Liver (tissue), 9 donors: ENCODE measurements around the gene APBB1IP. TPM values are rescaled to one million over a fixed set of nuclear protein-coding genes. Genes with fewer than 3 reads are reported as not detected.

Source experiments
- DNase-seq: peaks from one replicate; pipeline ENCODE4 v3.0.0-alpha.2; 2017; ENCODE audit warnings: low spot score
- H3K27ac ChIP-seq, 2 donors: one replicate each; pipeline ENCODE4 v1.7.0; 2013; ENCODE audit warnings: inconsistent platforms in 2 of 2, low read length in 2 of 2, control low read depth in 1 of 2, low read depth in 1 of 2, mild to moderate bottlenecking in 1 of 2
- H3K27me3 ChIP-seq, 4 donors: one replicate each; pipeline versions ENCODE4 v1.6.1 to v1.7.0; 2013; ENCODE audit warnings: low read length in 3 of 4, inconsistent platforms in 1 of 4, mild to moderate bottlenecking in 1 of 4, moderate library complexity in 1 of 4; ENCODE audit not compliant: control insufficient read depth in 4 of 4, insufficient read depth in 4 of 4
- H3K36me3 ChIP-seq, 4 donors: one replicate each; pipeline versions ENCODE4 v1.6.1 to v1.7.0; 2013; ENCODE audit warnings: low read length in 3 of 4, mild to moderate bottlenecking in 3 of 4, low read depth in 1 of 4, moderate library complexity in 1 of 4; ENCODE audit not compliant: control insufficient read depth in 4 of 4, insufficient read depth in 3 of 4
- H3K4me1 ChIP-seq, 4 donors: one replicate each; pipeline versions ENCODE4 v1.6.1 to v1.7.0; 2013; ENCODE audit warnings: low read length in 3 of 4, mild to moderate bottlenecking in 3 of 4, moderate library complexity in 1 of 4; ENCODE audit not compliant: control insufficient read depth in 4 of 4, insufficient read depth in 4 of 4
- H3K4me3 ChIP-seq, 3 donors: one replicate each; pipeline versions ENCODE4 v1.6.1 to v1.7.0; 2013; ENCODE audit warnings: low read length in 3 of 3, control low read depth in 1 of 3, low read depth in 1 of 3, mild to moderate bottlenecking in 1 of 3
- H3K9ac ChIP-seq, 2 donors: one replicate each; pipeline ENCODE4 v1.7.0; 2013; ENCODE audit warnings: low read length in 2 of 2, mild to moderate bottlenecking in 2 of 2, moderate library complexity in 2 of 2, control low read depth in 1 of 2, low read depth in 1 of 2
- H3K9me3 ChIP-seq, 4 donors: one replicate each; pipeline versions ENCODE4 v1.6.1 to v1.7.0; 2013; ENCODE audit warnings: low read length in 3 of 4; ENCODE audit not compliant: control insufficient read depth in 4 of 4
- EGR1 ChIP-seq, 2 donors: IDR thresholded peaks; 2 replicates each; pipeline ENCODE4 v1.6.1; 2016 to 2018; ENCODE audit warnings: antibody characterized with exemption in 2 of 2, low read depth in 2 of 2
- HNF4A ChIP-seq, 2 donors: conservative IDR thresholded peaks; 2 replicates each; pipeline ENCODE4 v1.6.1; 2016; ENCODE audit warnings: antibody characterized with exemption in 2 of 2, mild to moderate bottlenecking in 2 of 2
- HNF4G ChIP-seq: IDR thresholded peaks from 2 replicates; pipeline ENCODE4 v1.6.1; 2016; ENCODE audit warnings: antibody characterized with exemption
- MAX ChIP-seq: IDR thresholded peaks from 2 replicates; pipeline ENCODE4 v1.6.1; 2016; ENCODE audit warnings: antibody characterized with exemption
- NR2F2 ChIP-seq: IDR thresholded peaks from 2 replicates; pipeline ENCODE4 v1.6.1; 2016; ENCODE audit warnings: antibody characterized with exemption
- RAD21 ChIP-seq, 2 donors: IDR thresholded peaks; 2 replicates each; pipeline ENCODE4 v1.6.1; 2016; ENCODE audit warnings: antibody characterized with exemption in 2 of 2, mild to moderate bottlenecking in 2 of 2
- SP1 ChIP-seq: IDR thresholded peaks from 2 replicates; pipeline ENCODE4 v1.6.1; 2018; ENCODE audit warnings: antibody characterized with exemption, mild to moderate bottlenecking
- TAF1 ChIP-seq: conservative IDR thresholded peaks from 2 replicates; pipeline ENCODE4 v1.6.1; 2016; ENCODE audit warnings: antibody characterized with exemption, mild to moderate bottlenecking
- WGBS: extraction: QIAGEN DNeasy Blood & Tissue Kit; methylation state at CpG from one replicate; pipeline ENCODE4 v1.1.7; 2013; 5-methylcytosine and 5-hydroxymethylcytosine counted together
- polyA plus RNA-seq, 2 donors: library from polyadenylated mRNA; stranded (reverse) in 1 of 2; unstranded in 1 of 2; fragments of 200-250 nt in 1 of 2; fragments of >200 nt in 1 of 2; fragmentation: Nextera tagmentation in 1 of 2; extraction: Ambion mirVana in 1 of 2; gene quantifications; one replicate each; pipeline versions ENCODE4 v1.2.1 to v1.2.3, GENCODE V29; 2013 to 2015
- total RNA-seq, 2 donors: library from RNA; depleted of rRNA; stranded (reverse); fragments of >200 nt; gene quantifications; one replicate each; pipeline ENCODE4 v1.2.3, GENCODE V29; 2014
- TF ChIP-seq, protein P1 (sequence below): IDR thresholded peaks from 2 replicates; pipeline ENCODE4 v1.6.1; 2016; ENCODE audit warnings: antibody characterized with exemption
- donor health status: healthy.
- donor health status: healthy.
- donor health status: healthy.
- donor health status: healthy.
- donor health status: healthy.

Gene APBB1IP
- total and polyA plus RNA-seq, 4 donors = 9.3 to 28.4 (median 12.8) TPM

DNA sequence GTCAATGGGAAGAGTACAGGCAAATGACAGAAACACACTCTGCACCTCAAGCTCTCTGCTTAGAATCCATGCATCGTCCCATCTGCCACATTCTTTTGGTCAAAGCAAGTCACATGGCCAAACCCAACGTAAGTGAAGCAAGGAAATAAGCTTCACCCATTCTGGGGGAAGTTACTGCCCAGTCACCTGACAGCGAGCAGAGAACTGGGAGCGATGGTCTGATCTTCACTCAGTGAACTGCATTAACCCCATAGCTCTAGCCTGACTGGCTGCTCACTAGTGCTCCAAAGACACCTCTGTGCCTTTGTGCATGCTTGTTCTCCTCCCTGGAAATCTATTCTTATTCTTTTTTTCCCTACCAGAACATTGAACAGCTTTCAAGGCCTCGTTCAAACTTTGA, 89.9 kb downstream of the APBB1IP start:
- WGBS = 87% methylated on average over 5 of the region's 5 CpGs

DNA sequence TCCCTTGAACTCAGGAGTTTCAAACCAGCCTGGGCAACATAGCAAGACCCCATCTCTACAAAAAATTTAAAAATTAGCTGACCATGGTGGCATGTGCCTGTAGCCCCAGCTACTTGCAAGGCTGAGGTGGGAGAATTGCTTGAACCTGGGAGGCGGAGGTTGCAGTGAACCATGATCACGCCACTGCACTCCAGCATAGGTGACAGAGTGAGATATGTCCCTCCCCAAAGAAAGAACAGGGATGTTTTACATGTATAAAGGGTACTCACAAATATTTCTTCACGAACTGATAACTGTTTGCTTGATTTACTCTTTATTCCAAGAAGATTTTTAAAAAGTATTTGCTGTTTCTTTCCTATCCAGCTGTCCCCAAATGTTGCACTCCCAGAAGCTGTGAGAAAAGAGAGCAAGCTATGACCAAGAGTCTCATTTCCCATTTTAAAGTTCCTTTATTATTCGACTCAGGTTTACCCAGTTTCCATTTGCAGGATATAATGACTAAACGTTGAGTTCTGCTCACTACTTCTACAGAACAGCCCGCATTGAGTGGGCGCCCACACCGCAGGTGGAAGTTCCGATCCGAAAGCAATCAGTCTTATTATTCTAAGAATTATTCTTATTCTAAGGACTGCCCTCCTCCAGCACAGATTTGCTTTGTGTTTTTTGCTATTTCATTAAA, 90.7 kb downstream of the APBB1IP start:
- Histone ChIP-seq H3K27me3 (no peaks in the 10 kb centered on the region), H3K4me1 (no peaks in the 10 kb centered on the region), H3K4me3 (no peak overlapping the region), H3K36me3 (peaks cover 8 to 20% (median 16%) of the 10 kb centered on the region in 4 donors), H3K9ac (no peak overlapping the region), H3K27ac (no peak overlapping the region), H3K9me3 (no peaks in the 10 kb centered on the region)
- WGBS = 90% methylated on average over 10 of the region's 10 CpGs
- no peak for DNase-seq
- TF ChIP-seq HNF4A (conservative IDR thresholded peaks at IDR 0.05) = no peak
- no peak for TF ChIP-seq HNF4G

More for the DNA sequence above, 89.9 kb downstream of the APBB1IP start:
- peaks cover 10 to 21% (median 14%) of the 10 kb centered on the region in 4 donors for H3K36me3 ChIP-seq
- H3K27ac ChIP-seq = no peak overlapping the region
- no peak overlapping the region for H3K4me3 ChIP-seq
- DNase-seq = no peak
- H3K27me3 ChIP-seq = no peaks in the 10 kb centered on the region
- H3K4me1 ChIP-seq = no peaks in the 10 kb centered on the region
- TF ChIP-seq, protein P1, sequence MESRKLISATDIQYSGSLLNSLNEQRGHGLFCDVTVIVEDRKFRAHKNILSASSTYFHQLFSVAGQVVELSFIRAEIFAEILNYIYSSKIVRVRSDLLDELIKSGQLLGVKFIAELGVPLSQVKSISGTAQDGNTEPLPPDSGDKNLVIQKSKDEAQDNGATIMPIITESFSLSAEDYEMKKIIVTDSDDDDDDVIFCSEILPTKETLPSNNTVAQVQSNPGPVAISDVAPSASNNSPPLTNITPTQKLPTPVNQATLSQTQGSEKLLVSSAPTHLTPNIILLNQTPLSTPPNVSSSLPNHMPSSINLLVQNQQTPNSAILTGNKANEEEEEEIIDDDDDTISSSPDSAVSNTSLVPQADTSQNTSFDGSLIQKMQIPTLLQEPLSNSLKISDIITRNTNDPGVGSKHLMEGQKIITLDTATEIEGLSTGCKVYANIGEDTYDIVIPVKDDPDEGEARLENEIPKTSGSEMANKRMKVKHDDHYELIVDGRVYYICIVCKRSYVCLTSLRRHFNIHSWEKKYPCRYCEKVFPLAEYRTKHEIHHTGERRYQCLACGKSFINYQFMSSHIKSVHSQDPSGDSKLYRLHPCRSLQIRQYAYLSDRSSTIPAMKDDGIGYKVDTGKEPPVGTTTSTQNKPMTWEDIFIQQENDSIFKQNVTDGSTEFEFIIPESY = no peak
- no peaks in the 10 kb centered on the region for H3K9me3 ChIP-seq
- no peak overlapping the region for H3K9ac ChIP-seq

GRCh38 chr10:26534384-26534783, 96.2 kb downstream of the APBB1IP start:
- no peak for DNase-seq
- no peak overlapping the region for H3K27ac ChIP-seq
- no peaks in the 10 kb centered on the region for H3K4me1 ChIP-seq
- WGBS = 84% methylated on average over 7 of the region's 7 CpGs
- no peak overlapping the region for H3K9ac ChIP-seq
- TF ChIP-seq TAF1 (no peak), RAD21 (IDR thresholded peaks at IDR 0.05) (peak in 1 of 2 donors; percentile 19), NR2F2 (no peak), SP1 (no peak)
- H3K9me3 ChIP-seq = no peaks in the 10 kb centered on the region
- H3K4me3 ChIP-seq = no peak overlapping the region
- no peaks in the 10 kb centered on the region for H3K27me3 ChIP-seq
- peaks cover 5 to 29% (median 14%) of the 10 kb centered on the region in 4 donors for H3K36me3 ChIP-seq

GRCh38 chr10:26540601-26541000, 102.5 kb downstream of the APBB1IP start:
- Histone ChIP-seq H3K27ac (no peak overlapping the region), H3K9ac (no peak overlapping the region), H3K4me1 (no peaks in the 10 kb centered on the region), H3K36me3 (peaks cover 2 to 29% (median 8%) of the 10 kb centered on the region in 4 donors), H3K4me3 (no peak overlapping the region), H3K9me3 (no peaks in the 10 kb centered on the region), H3K27me3 (no peaks in the 10 kb centered on the region)
- TF ChIP-seq TAF1 (no peak), EGR1 (IDR thresholded peaks at IDR 0.05; ENCODE audit: low read depth in 2 of 2) (no peak), MAX (no peak)
- DNase-seq = no peak
- 72% methylated on average over 5 of the region's 5 CpGs for WGBS
